ENCODE data around the gene KIAA0586.

DNA sequence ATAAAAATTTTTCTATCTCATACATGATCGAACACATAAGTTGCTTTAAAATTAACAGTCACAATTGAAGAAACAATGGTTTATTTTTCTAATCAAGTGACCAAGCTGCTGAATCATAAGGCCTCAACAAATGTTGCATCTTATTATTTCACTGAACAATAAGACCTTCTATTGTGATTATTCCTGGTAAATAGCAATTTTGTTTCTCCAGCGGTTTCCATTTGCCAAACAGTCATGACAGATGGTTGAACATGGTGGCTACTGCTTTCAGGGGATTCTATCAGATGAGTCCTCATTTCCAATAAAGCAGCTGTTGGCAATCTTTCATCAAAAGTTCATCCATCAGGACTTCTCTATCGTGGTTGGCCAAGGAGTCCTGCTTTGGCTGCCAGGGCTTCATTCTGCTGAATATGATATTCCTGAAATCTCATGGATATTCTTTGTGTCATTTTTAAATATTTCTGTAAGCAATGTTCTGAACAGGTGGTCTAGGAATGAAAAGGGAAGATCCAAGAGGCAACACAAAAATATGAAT, 18.8 kb upstream of the KIAA0586 start:
- no peak for TF ChIP-seq GATA2 (IDR thresholded peaks at IDR 0.05; ENCODE audit: low read depth, low read length)
- TF ChIP-seq GATA3 (IDR thresholded peaks at IDR 0.05; ENCODE audit: low read depth, low read length), result no peak
